ENCODE results near the gene CCDC57. TPM values are rescaled to one million over a fixed set of nuclear protein-coding genes. Genes with fewer than 3 reads are reported as not detected.

Gene CCDC57
- total and polyA plus RNA-seq, 2 of the 4 experiments (the other 2 are of a cell fraction) = 7.3 to 31.3 TPM

GRCh38 chr17:82178499-82179261 is 34.0 kb downstream of the CCDC57 start:
- Histone ChIP-seq H3K56ac (ENCODE audit: extremely low read depth, insufficient read depth, low read length) (no peak overlapping the region), H2AFZ (replicated peaks; ENCODE audit: low read length, poor library complexity) (peak overlapping the region; percentile 14), H2AK5ac (ENCODE audit: low read depth, low read length) (no peak overlapping the region), H4K20me1 (ENCODE audit: insufficient read depth, low read length) (no peaks in the 10 kb centered on the region), H4K91ac (ENCODE audit: insufficient read depth, low read depth, low read length) (no peak overlapping the region), H3K36me3 (ENCODE audit: control insufficient read depth, insufficient read depth, low read length) (peaks cover 33% of the 10 kb centered on the region), H2BK20ac (ENCODE audit: low read depth, low read length) (no peak overlapping the region), H3K9ac (ENCODE audit: low read depth, low read length) (no peak overlapping the region), H3K4me2 (ENCODE audit: low read depth, low read length) (no peak overlapping the region), H3K4me3 (ENCODE audit: insufficient read depth, low read depth, low read length) (no peak overlapping the region), H2AK9ac (replicated peaks; ENCODE audit: low read depth, low read length, poor library complexity) (no peak overlapping the region), H3K23ac (ENCODE audit: low read depth, low read length) (no peak overlapping the region), H2BK120ac (ENCODE audit: low read depth, low read length) (no peak overlapping the region), H3K27me3 (ENCODE audit: control insufficient read depth, insufficient read depth, low read length) (no peaks in the 10 kb centered on the region), H3K18ac (ENCODE audit: low read depth, low read length) (no peak overlapping the region), H4K8ac (ENCODE audit: low read depth in 2 of 2, low read length in 2 of 2) (no peak overlapping the region), H3K27ac (ENCODE audit: insufficient read depth, low read length) (no peak overlapping the region), H3K14ac (replicated peaks; ENCODE audit: low read depth, low read length) (no peak overlapping the region), H2BK15ac (ENCODE audit: low read depth, low read length) (no peak overlapping the region), H3K9me3 (ENCODE audit: control insufficient read depth, insufficient read depth, low read length) (no peaks in the 10 kb centered on the region), H3K4me1 (ENCODE audit: control insufficient read depth, insufficient read depth, low read length) (no peaks in the 10 kb centered on the region), H3K9me1 (ENCODE audit: insufficient read depth, low read length) (no peaks in the 10 kb centered on the region), H3K4ac (ENCODE audit: low read depth, low read length) (no peak overlapping the region), H3K79me1 (ENCODE audit: low read depth in 1 of 2, low read length in 2 of 2) (no peaks in the 10 kb centered on the region), H2BK5ac (ENCODE audit: low read depth, low read length, poor library complexity, severe bottlenecking) (no peak overlapping the region), H4K5ac (ENCODE audit: low read depth, low read length) (no peak overlapping the region)
- BruUV-seq (replicated peaks) = no TSS peak
- in situ Hi-C loops (cut with MboI; ENCODE audit: low sequenced_read_pairs) = no loop called here
- ChIA-PET CTCF (no interaction called here), POLR2A (ENCODE audit: unreplicated experiment) (no interaction called here)
- TF ChIP-seq MAZ (IDR thresholded peaks at IDR 0.05; ENCODE audit: borderline replicate concordance, low read depth, low read length) (no peak), BHLHE40 (IDR thresholded peaks at IDR 0.05; ENCODE audit: low read depth, low read length) (no peak), RFX5 (IDR thresholded peaks at IDR 0.05; ENCODE audit: low read depth, low read length) (no peak), SMC3 (IDR thresholded peaks at IDR 0.05; ENCODE audit: low read depth, low read length) (no peak), POLR2A (IDR thresholded peaks at IDR 0.05; ENCODE audit: low read depth, low read length) (no peak), CTCF (conservative IDR thresholded peaks at IDR 0.05; ENCODE audit: low read depth, low read length) (no peak), ELK1 (IDR thresholded peaks at IDR 0.05; ENCODE audit: borderline replicate concordance, low read depth, low read length) (no peak), RAD21 (IDR thresholded peaks at IDR 0.05; ENCODE audit: low read length) (no peak), CHD1 (IDR thresholded peaks at IDR 0.05; ENCODE audit: low read depth, low read length) (no peak), FOS (IDR thresholded peaks at IDR 0.05; ENCODE audit: low read depth, low read length) (no peak), RCOR1 (IDR thresholded peaks at IDR 0.05; ENCODE audit: insufficient replicate concordance, low read length) (no peak), CEBPB (IDR thresholded peaks at IDR 0.05; ENCODE audit: low read depth, low read length) (no peak), NFE2L2 (IDR thresholded peaks at IDR 0.05; ENCODE audit: low read depth, low read length) (no peak), MAFK (IDR thresholded peaks at IDR 0.05; ENCODE audit: low read depth, low read length) (no peak), MXI1 (IDR thresholded peaks at IDR 0.05; ENCODE audit: borderline replicate concordance, low read depth, low read length) (no peak)
- TF ChIP-seq, protein P1, sequence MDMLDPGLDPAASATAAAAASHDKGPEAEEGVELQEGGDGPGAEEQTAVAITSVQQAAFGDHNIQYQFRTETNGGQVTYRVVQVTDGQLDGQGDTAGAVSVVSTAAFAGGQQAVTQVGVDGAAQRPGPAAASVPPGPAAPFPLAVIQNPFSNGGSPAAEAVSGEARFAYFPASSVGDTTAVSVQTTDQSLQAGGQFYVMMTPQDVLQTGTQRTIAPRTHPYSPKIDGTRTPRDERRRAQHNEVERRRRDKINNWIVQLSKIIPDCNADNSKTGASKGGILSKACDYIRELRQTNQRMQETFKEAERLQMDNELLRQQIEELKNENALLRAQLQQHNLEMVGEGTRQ (IDR thresholded peaks at IDR 0.05; ENCODE audit: low read depth, low read length) = no peak
- ATAC-seq (ENCODE audit: low read depth) (no peak), DNase-seq (no peak)
- 77% methylated on average over 18 of the region's 24 CpGs; no CpG with 5 or more reads in 1 of the 2 experiments for WGBS, 2 experiments (ENCODE audit: extremely low coverage in 2 of 2, insufficient read length in 1 of 2)
- dilution Hi-C loops (cut with HindIII; ENCODE audit: low sequenced_read_pairs, unreplicated experiment) = no loop called here
- intact Hi-C loops (cut with micrococcal nuclease) = no loop called here

Measured in IMR-90 (cell line).